OCI-LY3 (cell line): ENCODE data around the gene IL1RAPL1.

ENCODE experiments used
- H2AFZ ChIP-seq: fragments of 200-600, 300-600 bp; shearing (Covaris generic); 2 replicates; pipeline ENCODE4 v1.6.0; 2014; ENCODE audit warnings: antibody characterized with exemption, low read depth, low read length
- H3K27ac ChIP-seq: fragments of 200-600, 300-600 bp; sonication (generic); 2 replicates; pipeline ENCODE4 v1.5.1; 2014; ENCODE audit warnings: mild to moderate bottlenecking, low read length, moderate library complexity, mixed read lengths
- H3K27me3 ChIP-seq: fragments of 200-600, 300-600 bp; sonication (generic); 2 replicates; pipeline ENCODE4 v1.6.1; 2014; ENCODE audit warnings: low read depth, low read length, mixed read lengths
- H3K36me3 ChIP-seq: fragments of 200-600, 300-600 bp; sonication (generic); replicated peaks from 2 replicates; pipeline ENCODE3; 2014; ENCODE audit warnings: low read depth, low read length, mixed read lengths
- H3K4me1 ChIP-seq: fragments of 300-600, 200-600 bp; sonication (generic); 2 replicates; pipeline ENCODE4 v1.6.1; 2014; ENCODE audit warnings: low read length, mixed read lengths
- H3K4me2 ChIP-seq: fragments of 200-600, 300-600 bp; sonication (generic); 2 replicates; pipeline ENCODE4 v1.6.1; 2014; ENCODE audit warnings: low read length, mixed read lengths
- H3K4me3 ChIP-seq: fragments of 300-600, 200-600 bp; sonication (generic); 2 replicates; pipeline ENCODE4 v1.5.1; 2014; ENCODE audit warnings: antibody characterized with exemption, mild to moderate bottlenecking, low read length, moderate library complexity
- H3K79me2 ChIP-seq: fragments of 300-600, 200-600 bp; shearing (Covaris generic); 2 replicates; pipeline ENCODE4 v1.6.1; 2014; ENCODE audit warnings: mild to moderate bottlenecking, low read length, mixed read lengths
- H3K9ac ChIP-seq: fragments of 300-600, 200-600 bp; shearing (Covaris generic); 2 replicates; pipeline ENCODE4 v1.6.0; 2014; ENCODE audit warnings: mild to moderate bottlenecking, low read length, moderate library complexity
- H3K9me3 ChIP-seq: fragments of 200-600, 300-600 bp; shearing (Covaris generic); 2 replicates; pipeline ENCODE4 v1.6.1; 2014; ENCODE audit warnings: low read length, mixed read lengths; ENCODE audit not compliant: insufficient read depth
- H4K20me1 ChIP-seq: fragments of 200-600, 300-600 bp; sonication (generic); 2 replicates; pipeline ENCODE4 v1.6.1; 2016; ENCODE audit warnings: low read length, mixed read lengths; ENCODE audit not compliant: insufficient read depth
- EZH2phosphoT487 ChIP-seq: fragments of 200-600 bp; shearing (Covaris generic); IDR thresholded peaks from 2 replicates; pipeline ENCODE4 v1.6.1; 2018; ENCODE audit warnings: antibody characterized with exemption, mixed run types, low read depth
- TF ChIP-seq, protein P1 (sequence below): fragments of 200-600, 300-600 bp; sonication (generic); IDR thresholded peaks from 2 replicates; pipeline ENCODE4 v1.5.1; 2014; ENCODE audit warnings: antibody characterized with exemption, low read length, low read depth

IL1RAPL1 gene

GRCh38 chrX:28589046-28589445 lies 1.8 kb downstream of the IL1RAPL1 start:
- Histone ChIP-seq H4K20me1 (no peaks in the 10 kb centered on the region), H3K4me1 (no peaks in the 10 kb centered on the region), H3K27ac (no peak overlapping the region), H3K79me2 (no peaks in the 10 kb centered on the region), H3K4me3 (no peak overlapping the region), H2AFZ (no peak overlapping the region), H3K27me3 (no peaks in the 10 kb centered on the region), H3K36me3 (no peaks in the 10 kb centered on the region), H3K9me3 (no peaks in the 10 kb centered on the region), H3K9ac (no peak overlapping the region), H3K4me2 (no peak overlapping the region)
- TF ChIP-seq EZH2phosphoT487, result no peak
- TF ChIP-seq, protein P1, sequence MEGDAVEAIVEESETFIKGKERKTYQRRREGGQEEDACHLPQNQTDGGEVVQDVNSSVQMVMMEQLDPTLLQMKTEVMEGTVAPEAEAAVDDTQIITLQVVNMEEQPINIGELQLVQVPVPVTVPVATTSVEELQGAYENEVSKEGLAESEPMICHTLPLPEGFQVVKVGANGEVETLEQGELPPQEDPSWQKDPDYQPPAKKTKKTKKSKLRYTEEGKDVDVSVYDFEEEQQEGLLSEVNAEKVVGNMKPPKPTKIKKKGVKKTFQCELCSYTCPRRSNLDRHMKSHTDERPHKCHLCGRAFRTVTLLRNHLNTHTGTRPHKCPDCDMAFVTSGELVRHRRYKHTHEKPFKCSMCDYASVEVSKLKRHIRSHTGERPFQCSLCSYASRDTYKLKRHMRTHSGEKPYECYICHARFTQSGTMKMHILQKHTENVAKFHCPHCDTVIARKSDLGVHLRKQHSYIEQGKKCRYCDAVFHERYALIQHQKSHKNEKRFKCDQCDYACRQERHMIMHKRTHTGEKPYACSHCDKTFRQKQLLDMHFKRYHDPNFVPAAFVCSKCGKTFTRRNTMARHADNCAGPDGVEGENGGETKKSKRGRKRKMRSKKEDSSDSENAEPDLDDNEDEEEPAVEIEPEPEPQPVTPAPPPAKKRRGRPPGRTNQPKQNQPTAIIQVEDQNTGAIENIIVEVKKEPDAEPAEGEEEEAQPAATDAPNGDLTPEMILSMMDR, result no peak

- H3K79me2 ChIP-seq, result no peaks in the 10 kb centered on the region
- H3K27me3 ChIP-seq, result no peaks in the 10 kb centered on the region
- H4K20me1 ChIP-seq, result no peaks in the 10 kb centered on the region
- no peak overlapping the region for H2AFZ ChIP-seq
- H3K4me3 ChIP-seq, result no peak overlapping the region
- H3K9me3 ChIP-seq, result no peaks in the 10 kb centered on the region
- TF ChIP-seq, protein P1, result no peak
- no peak for TF ChIP-seq EZH2phosphoT487
- no peak overlapping the region for H3K4me2 ChIP-seq
- H3K36me3 ChIP-seq, result no peaks in the 10 kb centered on the region
- H3K4me1 ChIP-seq, result no peaks in the 10 kb centered on the region
- H3K27ac ChIP-seq, result no peak overlapping the region
- H3K9ac ChIP-seq, result no peak overlapping the region
Measured at GRCh38 chrX:28590396-28590795, 3.1 kb downstream of the IL1RAPL1 start.

DNA sequence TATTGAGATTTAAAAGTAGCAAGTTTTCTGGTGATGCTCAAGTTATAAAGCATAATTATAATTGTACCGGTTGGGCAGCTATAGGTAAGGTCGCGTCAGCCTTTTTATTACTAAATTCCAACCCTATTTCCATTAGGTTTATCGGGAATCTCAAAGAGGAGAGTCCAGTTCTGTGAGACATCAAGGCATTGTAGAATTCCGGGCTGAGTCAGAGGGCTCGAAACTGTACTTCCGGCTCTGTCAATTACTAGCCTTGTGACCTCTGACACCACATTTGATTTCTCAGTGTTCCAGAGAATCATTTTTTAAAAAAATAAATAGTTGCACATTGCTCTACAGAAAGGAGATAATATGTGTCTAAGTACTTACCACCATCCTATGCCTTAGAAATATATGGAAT lies 4.3 kb downstream of the IL1RAPL1 start:
- Histone ChIP-seq H2AFZ (no peak overlapping the region), H3K27ac (no peak overlapping the region), H3K36me3 (no peaks in the 10 kb centered on the region), H4K20me1 (no peaks in the 10 kb centered on the region), H3K27me3 (no peaks in the 10 kb centered on the region), H3K4me2 (no peak overlapping the region), H3K4me1 (no peaks in the 10 kb centered on the region), H3K9me3 (no peaks in the 10 kb centered on the region), H3K79me2 (no peaks in the 10 kb centered on the region), H3K4me3 (no peak overlapping the region), H3K9ac (no peak overlapping the region)
- TF ChIP-seq, protein P1, result no peak
- no peak for TF ChIP-seq EZH2phosphoT487

GRCh38 chrX:28595346-28595745 lies 8.1 kb downstream of the IL1RAPL1 start:
- no peak overlapping the region for H2AFZ ChIP-seq
- no peak overlapping the region for H3K27ac ChIP-seq
- no peaks in the 10 kb centered on the region for H3K79me2 ChIP-seq
- H4K20me1 ChIP-seq, result no peaks in the 10 kb centered on the region
- H3K4me2 ChIP-seq, result no peak overlapping the region
- no peak overlapping the region for H3K9ac ChIP-seq
- no peaks in the 10 kb centered on the region for H3K9me3 ChIP-seq
- no peaks in the 10 kb centered on the region for H3K36me3 ChIP-seq
- H3K4me3 ChIP-seq, result no peak overlapping the region
- no peaks in the 10 kb centered on the region for H3K4me1 ChIP-seq
- TF ChIP-seq EZH2phosphoT487, result no peak
- TF ChIP-seq, protein P1, result peak; percentile 24; the same call in 1 of the 2 replicates
- H3K27me3 ChIP-seq, result no peaks in the 10 kb centered on the region
